Stimulated activated CD4-positive, alpha-beta T cell treated with anti-CD3 and anti-CD28 coated beads, TNF-alpha, amount 100 ng/mL, for 24 hours (primary cell): ENCODE measurements around the gene OR51B2.
"Not testable (repeated sequence)": the region's sequence is repeated elsewhere in the genome, so short reads cannot be mapped to it uniquely, and the experiment has no call there.

ENCODE experiments used
- DNase-seq, 3 experiments: peaks; one replicate each; pipeline ENCODE4 v3.0.0-alpha.2; 2020; ENCODE audit warnings: low read depth in 3 of 3

Gene OR51B2

GRCh38 chr11:5324197-5324596 is at the start of gene OR51B2:
Gene OR51B2, minus strand, starts transcription at chr11:5324297. Its CDS starts 0 bp downstream, at chr11:5324297.
- no peak for DNase-seq

DNA sequence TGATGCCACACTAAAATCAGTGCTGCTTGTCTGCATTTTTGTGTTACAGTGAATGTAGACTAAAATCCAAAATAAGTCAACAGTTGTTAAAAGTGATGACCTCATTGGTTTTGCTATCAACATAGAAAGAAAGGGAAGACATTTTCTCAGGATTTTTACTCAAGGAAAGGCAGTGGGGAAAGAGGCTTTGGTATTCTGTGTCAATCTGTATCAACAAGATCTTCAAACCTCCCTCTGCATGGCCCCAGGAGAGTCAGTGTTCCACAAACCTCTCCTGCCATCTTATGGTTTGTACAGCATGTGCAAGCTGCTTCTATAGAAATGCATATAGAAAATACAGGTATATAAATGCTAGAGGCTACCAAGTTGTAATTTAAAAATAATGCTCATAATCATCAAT is 45.7 kb upstream of the OR51B2 start:
- DNase-seq = no peak

DNA sequence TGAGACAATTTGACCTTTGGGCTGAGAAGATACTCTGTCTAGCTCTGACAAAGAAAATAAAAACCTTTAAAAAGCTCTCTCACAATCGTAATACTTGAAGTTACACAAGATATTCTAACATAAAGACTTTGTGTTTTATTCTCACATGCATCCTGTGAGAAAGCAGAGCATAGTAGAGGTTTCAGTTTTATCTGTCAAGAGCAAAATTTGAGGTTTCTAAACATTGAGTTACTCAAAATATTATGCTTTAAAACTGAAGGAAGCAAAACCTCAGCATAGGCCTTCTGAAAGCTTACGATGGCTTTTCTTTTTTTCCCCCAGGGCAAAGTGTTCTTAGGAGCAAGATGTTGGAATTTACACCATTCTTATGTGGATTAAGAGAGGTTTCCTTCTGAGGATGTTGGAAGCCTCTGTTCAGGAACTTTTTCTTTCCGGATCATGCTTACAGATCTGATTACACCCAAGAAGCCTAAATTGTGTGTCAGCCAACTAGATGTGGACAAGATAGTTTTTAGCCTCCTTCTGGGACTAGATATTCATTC is 44.5 kb upstream of the OR51B2 start:
- no peak for DNase-seq

GRCh38 chr11:5367448-5368074 is 43.5 kb upstream of the OR51B2 start:
- no peak for DNase-seq

DNA sequence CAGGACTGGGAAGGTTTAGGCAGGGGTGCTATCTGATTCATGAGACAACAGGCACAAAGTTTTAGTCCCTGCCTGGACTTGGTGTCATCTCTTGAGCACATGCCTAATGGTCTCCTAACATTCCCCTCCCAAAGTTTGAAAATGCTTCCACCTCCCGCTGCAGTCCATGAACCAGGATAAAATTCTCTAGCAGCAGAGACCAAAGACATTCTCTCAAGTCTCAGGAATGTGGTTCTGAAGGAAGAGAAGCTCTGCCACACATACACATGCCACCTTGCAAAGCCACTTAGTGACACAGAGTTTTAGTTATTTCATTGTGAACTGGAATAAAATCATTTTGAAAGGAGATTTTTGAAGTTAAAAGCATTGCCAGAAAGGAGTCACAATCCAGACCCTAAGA is 42.8 kb upstream of the OR51B2 start:
- DNase-seq = no peak

DNA sequence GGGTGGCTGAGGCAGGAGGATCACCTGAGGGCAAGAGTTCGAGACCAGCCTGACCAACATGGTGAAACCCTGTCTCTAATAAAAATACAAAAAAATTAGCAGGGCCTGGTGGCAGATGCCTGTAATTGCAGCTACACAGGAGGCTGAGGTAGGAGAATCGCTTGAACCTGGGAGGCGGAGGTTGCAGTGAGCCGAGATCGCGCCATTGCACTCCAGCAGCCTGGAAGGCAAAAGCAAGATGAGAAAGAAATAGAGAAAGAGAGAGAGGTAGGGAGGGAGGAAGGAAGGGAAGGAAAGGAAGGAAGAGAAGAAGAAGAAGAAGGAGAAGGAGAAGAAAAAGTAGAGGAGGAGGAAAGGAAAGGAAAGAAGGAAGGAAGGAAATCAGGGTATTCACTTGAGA is 42.3 kb upstream of the OR51B2 start:
- not testable (repeated sequence) for DNase-seq

- DNase-seq = no peak
Measured at GRCh38 chr11:5364214-5364613, 40.1 kb upstream of the OR51B2 start.

DNA sequence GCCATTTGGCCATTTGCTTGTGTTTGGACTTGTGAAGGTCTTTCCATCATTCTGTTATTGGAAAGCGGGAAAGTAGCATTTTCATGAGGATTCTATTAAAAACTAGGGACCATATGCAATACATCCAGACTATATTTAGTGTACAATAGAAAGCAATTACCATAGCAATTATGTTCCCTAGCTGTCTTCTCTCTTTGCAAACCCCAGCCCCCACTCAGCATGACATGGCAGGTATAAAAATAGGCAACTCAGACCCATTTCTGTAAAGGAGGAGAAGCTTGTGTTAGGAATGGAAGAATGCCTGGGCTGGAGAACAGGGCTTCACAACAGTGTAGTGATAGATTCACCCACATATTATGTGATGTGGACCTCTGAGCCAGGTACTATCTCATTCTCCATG is 39.6 kb upstream of the OR51B2 start:
- no peak for DNase-seq

DNA sequence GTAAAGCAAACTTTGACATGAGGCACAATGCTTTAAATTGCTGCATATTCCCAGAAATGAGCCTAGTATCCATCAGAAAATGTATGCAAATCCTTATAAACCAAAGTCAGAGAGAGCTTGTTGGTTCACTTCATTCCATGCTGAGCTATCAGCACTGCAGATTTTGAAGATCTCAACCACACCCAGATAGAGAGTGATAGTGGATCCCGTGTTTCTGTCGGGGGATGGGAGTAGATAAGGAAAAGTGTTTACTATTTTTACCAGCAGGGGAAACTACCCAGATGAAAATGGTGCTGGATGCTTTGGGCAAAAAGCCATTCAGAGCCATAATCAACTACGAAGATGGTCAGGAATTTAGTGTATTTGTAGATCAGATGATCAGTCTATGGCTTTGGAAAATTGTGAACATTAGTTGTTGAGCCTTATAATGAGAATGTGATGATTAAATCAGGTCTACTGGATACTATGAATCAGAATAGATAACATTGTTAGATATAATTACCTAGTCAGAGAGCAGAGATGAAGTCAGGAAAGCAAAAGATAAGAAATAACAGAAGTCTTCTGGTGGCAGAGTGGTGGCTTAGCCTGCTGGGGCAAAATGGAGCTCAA is 38.0 kb upstream of the OR51B2 start:
- no peak for DNase-seq

- DNase-seq = not testable (repeated sequence)
Measured at GRCh38 chr11:5356031-5356430, 31.9 kb upstream of the OR51B2 start.

GRCh38 chr11:5351208-5351607 is 27.1 kb upstream of the OR51B2 start, which contains the start of gene OR51B6:
Gene OR51B6, plus strand, starts transcription at chr11:5351508. Its CDS starts 0 bp downstream, at chr11:5351508.
- no peak for DNase-seq

- no peak for DNase-seq
Measured at GRCh38 chr11:5349550-5349949, 25.5 kb upstream of the OR51B2 start.

DNA sequence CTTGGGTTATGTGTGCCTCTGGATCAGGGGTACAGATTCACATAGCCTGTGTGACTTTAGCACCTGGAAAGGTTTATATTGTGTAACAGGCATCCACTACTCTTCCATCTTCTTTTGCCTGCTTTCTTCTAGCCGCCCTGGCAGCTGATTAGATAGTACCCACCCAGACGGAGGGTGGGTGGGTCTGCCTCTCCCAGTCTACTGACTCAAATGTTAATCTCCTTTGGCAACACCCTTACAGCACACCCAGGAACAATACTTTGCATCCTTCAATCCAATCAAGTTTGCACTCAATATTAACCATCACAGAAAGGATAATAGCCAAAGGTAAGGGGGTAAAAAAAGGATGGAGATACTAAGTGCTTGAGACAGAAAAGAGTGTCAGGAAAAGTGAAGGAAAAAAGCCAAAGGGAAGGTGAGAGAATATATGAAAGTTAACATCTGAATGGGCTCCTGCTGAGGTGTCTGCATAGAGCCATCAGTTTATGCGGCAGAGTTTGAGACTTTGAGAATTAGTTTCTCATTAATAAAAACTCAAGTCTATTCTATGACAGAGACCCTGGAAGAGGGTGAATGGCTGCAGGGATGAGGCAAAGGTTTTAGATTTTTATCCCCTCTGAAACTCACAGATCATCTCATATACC is 24.6 kb upstream of the OR51B2 start:
- DNase-seq = no peak

DNA sequence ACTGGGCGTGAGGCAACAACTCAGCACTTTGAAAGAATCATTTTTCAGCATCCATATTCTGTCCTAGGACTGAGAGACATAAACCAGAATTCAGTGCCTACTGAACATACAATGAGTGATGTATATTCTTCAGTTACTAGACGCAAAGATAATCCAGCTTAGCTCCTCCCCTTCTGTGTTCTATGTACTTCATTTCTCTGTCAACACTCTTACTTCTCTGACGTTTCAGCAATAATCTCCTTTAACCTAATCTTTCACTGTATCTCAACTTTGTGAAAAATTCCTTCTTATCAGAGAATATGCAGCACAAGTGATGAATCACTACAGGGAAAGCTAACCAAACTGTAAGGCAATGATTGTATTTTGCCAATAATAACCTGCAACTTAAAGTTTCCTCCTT is 21.7 kb upstream of the OR51B2 start:
- no peak for DNase-seq

- no peak for DNase-seq
Measured at GRCh38 chr11:5343474-5344335, 19.6 kb upstream of the OR51B2 start, which contains the start of gene OR51B5. Gene OR51B5, minus strand, starts transcription at chr11:5343524. Its CDS starts 0 bp downstream, at chr11:5343524.

GRCh38 chr11:5339771-5340322 is 15.8 kb upstream of the OR51B2 start:
- DNase-seq = no peak

DNA sequence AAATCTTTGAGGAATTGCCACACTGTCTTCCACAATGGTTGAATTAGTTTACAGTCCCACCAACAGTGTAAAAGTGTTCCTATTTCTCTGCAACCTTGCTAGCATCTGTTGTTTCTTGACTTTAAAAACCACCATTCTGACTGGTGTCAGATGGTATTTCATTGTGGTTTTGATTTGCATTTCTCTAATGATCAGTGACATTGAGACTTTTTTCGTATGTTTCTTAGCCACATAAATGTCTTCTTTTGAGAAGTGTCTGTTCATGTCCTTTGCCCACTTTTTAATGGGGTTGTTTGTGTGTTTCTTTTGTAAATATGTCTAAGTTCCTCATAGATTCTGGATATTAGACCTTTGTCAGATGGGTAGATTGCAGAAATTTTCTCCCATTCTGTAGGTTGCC is 13.2 kb upstream of the OR51B2 start:
- DNase-seq = not testable (repeated sequence)

DNA sequence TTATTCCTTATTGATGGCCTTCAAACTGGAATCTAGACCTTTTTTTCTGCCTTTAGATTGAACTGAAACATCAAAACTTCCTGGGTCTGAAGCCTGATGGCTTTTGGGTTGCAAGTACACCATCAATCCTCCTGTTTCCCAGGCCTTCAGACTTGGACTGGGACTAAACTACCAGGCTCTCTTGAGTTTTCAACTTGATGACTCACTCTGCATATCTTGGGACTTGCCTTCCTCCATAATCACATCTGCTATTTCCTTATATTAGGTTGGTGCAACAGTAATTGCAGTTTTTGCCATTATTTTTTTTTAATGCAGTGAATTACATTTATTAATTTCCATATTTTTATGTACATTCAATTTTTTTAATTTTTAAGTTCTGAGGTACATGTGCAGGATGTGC is 12.2 kb upstream of the OR51B2 start:
- no peak for DNase-seq

DNA sequence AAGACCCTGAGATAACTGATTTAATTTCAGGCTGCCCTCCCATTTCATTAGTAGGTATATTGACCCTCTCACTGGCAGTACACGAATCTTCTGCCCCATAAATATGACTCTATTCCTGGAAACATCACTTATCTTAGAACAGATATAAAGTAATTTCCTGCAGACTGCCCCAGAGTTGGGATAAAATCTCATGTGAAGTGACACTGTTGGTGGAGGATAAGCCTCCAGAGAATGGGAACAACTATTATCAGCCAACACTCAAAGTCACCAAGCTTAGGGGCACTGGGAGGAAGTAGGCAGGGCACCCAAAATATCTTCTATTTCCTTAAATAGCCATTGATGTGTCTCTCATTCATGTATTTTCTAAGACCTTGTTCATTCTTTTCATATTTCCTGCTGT is 11.1 kb upstream of the OR51B2 start:
- no peak for DNase-seq

DNA sequence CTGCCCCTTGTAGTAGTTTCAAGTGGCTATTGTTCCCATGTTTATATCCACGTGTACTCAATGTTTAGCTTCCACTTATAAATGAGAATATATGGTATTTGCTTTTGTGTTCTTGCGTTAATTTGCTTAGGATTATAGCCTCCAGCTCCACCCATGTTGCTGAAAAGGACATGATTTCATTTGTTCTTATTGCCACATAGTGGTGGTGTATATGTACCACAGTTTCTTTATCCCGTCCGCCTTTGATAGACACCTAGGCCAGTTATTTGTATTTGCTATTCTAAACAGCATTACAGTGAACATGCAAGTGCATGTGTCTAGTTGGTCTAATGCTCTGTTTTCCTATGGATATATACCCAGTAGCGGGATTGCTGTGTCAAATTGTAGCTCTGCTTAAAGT is 6.8 kb downstream of the OR51B2 start:
- DNase-seq = no peak

- DNase-seq = not testable (repeated sequence)
Measured at GRCh38 chr11:5313326-5314023, 10.6 kb downstream of the OR51B2 start.
